Common myeloid progenitor, CD34-positive (primary cell): ENCODE results near the gene SPTBN1.

ENCODE experiments used
- CTCF ChIA-PET: fragments of 350-600 bp; sonication (Branson Sonifier 250); formaldehyde crosslinking; loops from one replicate; lab custom pipeline; 2021; ENCODE audit warnings: antibody characterized with exemption; lab: Charles Lee
- POLR2A ChIA-PET: fragments of 350-600 bp; sonication (Branson Sonifier 250); formaldehyde crosslinking; loops from one replicate; lab custom pipeline; 2021; ENCODE audit warnings: antibody characterized with exemption; lab: Charles Lee
- DNase-seq, 3 donors: peaks; one replicate each; pipeline versions ENCODE4 v3.0.0 to v3.0.0-alpha.2; 2013
- H3K27ac ChIP-seq, 2 experiments: 1 replicate in 1 of 2; 2 replicates in 1 of 2; pipeline ENCODE4 v1.7.0; 2013; ENCODE audit warnings: inconsistent platforms in 2 of 2, low read length in 2 of 2, mild to moderate bottlenecking in 2 of 2, low read depth in 1 of 2, moderate library complexity in 1 of 2; ENCODE audit not compliant: severe bottlenecking in 2 of 2, insufficient read depth in 1 of 2, poor library complexity in 1 of 2
- H3K27me3 ChIP-seq, 5 experiments: replicated peaks in 2 of 5; 1 replicate in 3 of 5; 2 replicates in 2 of 5; pipeline versions ENCODE4 v1.6.1 to v1.7.0; 2013; ENCODE audit warnings: low read length in 4 of 5, mild to moderate bottlenecking in 2 of 5, moderate library complexity in 2 of 5, inconsistent platforms in 1 of 5; ENCODE audit not compliant: insufficient read depth in 5 of 5, control insufficient read depth in 4 of 5
- H3K36me3 ChIP-seq, 4 experiments: 1 replicate in 2 of 4; 2 replicates in 2 of 4; pipeline versions ENCODE4 v1.6.1 to v1.7.0; 2013; ENCODE audit warnings: low read length in 3 of 4, control low read depth in 1 of 4, mild to moderate bottlenecking in 1 of 4; ENCODE audit not compliant: control insufficient read depth in 4 of 4, insufficient read depth in 4 of 4
- H3K4me1 ChIP-seq, 4 experiments: 1 replicate in 3 of 4; 2 replicates in 1 of 4; pipeline versions ENCODE4 v1.6.1 to v1.7.1; 2013; ENCODE audit warnings: low read length in 3 of 4, mild to moderate bottlenecking in 3 of 4, control low read depth in 1 of 4, inconsistent platforms in 1 of 4, moderate library complexity in 1 of 4; ENCODE audit not compliant: control insufficient read depth in 4 of 4, insufficient read depth in 4 of 4; ENCODE audit errors: control extremely low read depth in 1 of 4
- H3K4me3 ChIP-seq, 7 experiments: 1 replicate in 4 of 7; 2 replicates in 3 of 7; pipeline versions ENCODE4 v1.5.1 to v1.7.0; 2013; ENCODE audit warnings: mild to moderate bottlenecking in 7 of 7, low read length in 6 of 7, moderate library complexity in 6 of 7, inconsistent platforms in 2 of 7, low read depth in 2 of 7, control low read depth in 1 of 7; ENCODE audit not compliant: insufficient read depth in 4 of 7, control insufficient read depth in 1 of 7; ENCODE audit errors: extremely low read depth in 1 of 7
- H3K9me3 ChIP-seq, 5 experiments: 1 replicate in 4 of 5; 2 replicates in 1 of 5; pipeline versions ENCODE4 v1.6.1 to v1.7.1; 2013; ENCODE audit warnings: low read length in 4 of 5, mild to moderate bottlenecking in 2 of 5, inconsistent platforms in 1 of 5, low read depth in 1 of 5, moderate library complexity in 1 of 5; ENCODE audit not compliant: control insufficient read depth in 4 of 5, insufficient read depth in 2 of 5; ENCODE audit errors: control extremely low read depth in 1 of 5
- WGBS: methylation state at CpG from one replicate; pipeline ENCODE4 v1.1.5; 2013; ENCODE audit not compliant: insufficient coverage; 5-methylcytosine and 5-hydroxymethylcytosine counted together

Gene SPTBN1

GRCh38 chr2:54586062-54586461 lies 129.9 kb downstream of the SPTBN1 start:
- no peaks in the 10 kb centered on the region for H3K27me3 ChIP-seq
- ChIA-PET POLR2A (no interaction called here), CTCF (interaction anchor here (0.9 to 2.8 kb wide), 9 partner anchors 9 to 47 kb away, joined by 3 to 17 read pairs (median 4); no protein-coding TSS in a partner anchor)
- H3K9me3 ChIP-seq: no peaks in the 10 kb centered on the region
- peaks cover 0 to 2% (median 0%) of the 10 kb centered on the region in 4 experiments for H3K36me3 ChIP-seq
- H3K27ac ChIP-seq: peak overlapping the region in 1 of 2 experiments; percentile 37
- peak overlapping the region in 2 of 7 experiments; percentile 27 to 55 for H3K4me3 ChIP-seq
- no CpG with 5 or more reads among the region's 7 CpGs for WGBS
- DNase-seq: peak in 1 of 3 donors; percentile 55
- peaks cover 79 to 96% (median 90%) of the 10 kb centered on the region in 4 experiments for H3K4me1 ChIP-seq

GRCh38 chr2:54586494-54586893 lies 130.4 kb downstream of the SPTBN1 start:
- Histone ChIP-seq H3K4me1 (peaks cover 80 to 96% (median 90%) of the 10 kb centered on the region in 4 experiments), H3K27me3 (no peaks in the 10 kb centered on the region), H3K36me3 (peaks cover 0 to 2% (median 0%) of the 10 kb centered on the region in 4 experiments), H3K4me3 (no peak overlapping the region), H3K9me3 (no peaks in the 10 kb centered on the region), H3K27ac (peak overlapping the region in 1 of 2 experiments; percentile 4)
- no peak for DNase-seq
- ChIA-PET CTCF (interaction anchor here (0.9 to 2.8 kb wide), 8 partner anchors 9 to 47 kb away, joined by 3 to 17 read pairs (median 4); no protein-coding TSS in a partner anchor), POLR2A (no interaction called here)
- 91% methylated on average over 4 of the region's 4 CpGs for WGBS

- Histone ChIP-seq H3K4me3 (no peak overlapping the region), H3K27ac (peak overlapping the region; percentile 87 to 95), H3K36me3 (peaks cover 0 to 2% (median 0%) of the 10 kb centered on the region in 4 experiments), H3K9me3 (no peaks in the 10 kb centered on the region), H3K27me3 (no peaks in the 10 kb centered on the region), H3K4me1 (peaks cover 73 to 96% (median 86%) of the 10 kb centered on the region in 4 experiments)
- no peak for DNase-seq
- ChIA-PET POLR2A (no interaction called here), CTCF (interaction anchor here (0.9 to 2.8 kb wide), 5 partner anchors 11 to 46 kb away, joined by 3 to 17 read pairs (median 3); no protein-coding TSS in a partner anchor)
- WGBS: 95% methylated on average over 4 of the region's 8 CpGs
Observed at GRCh38 chr2:54587171-54588016, 131.3 kb downstream of the SPTBN1 start.

GRCh38 chr2:54588244-54588899 lies 132.2 kb downstream of the SPTBN1 start:
- DNase-seq: no peak
- Histone ChIP-seq H3K4me3 (peak overlapping the region in 2 of 7 experiments; percentile 20 to 25), H3K27ac (peak overlapping the region; percentile 87 to 95), H3K4me1 (peaks cover 67 to 96% (median 84%) of the 10 kb centered on the region in 4 experiments), H3K27me3 (no peaks in the 10 kb centered on the region), H3K9me3 (no peaks in the 10 kb centered on the region), H3K36me3 (peaks cover 0 to 3% (median 1%) of the 10 kb centered on the region in 4 experiments)
- CTCF ChIA-PET: interaction anchor here (1.3 to 4.4 kb wide), 5 partner anchors 15 to 64 kb away, joined by 3 to 16 read pairs (median 6); no protein-coding TSS in a partner anchor
- WGBS: 14% methylated on average over 1 of the region's 1 CpG
- POLR2A ChIA-PET: interaction anchor here (1.6 to 2.3 kb wide), 2 partner anchors 17 to 29 kb away, joined by 13 to 21 read pairs; no protein-coding TSS in a partner anchor

GRCh38 chr2:54589038-54589339 lies 132.9 kb downstream of the SPTBN1 start:
- H3K36me3 ChIP-seq: peaks cover 0 to 3% (median 2%) of the 10 kb centered on the region in 4 experiments
- 8% methylated on average over 2 of the region's 4 CpGs for WGBS
- ChIA-PET POLR2A (interaction anchor here (1.3 to 2.7 kb wide), 5 partner anchors 13 to 30 kb away, joined by 5 to 21 read pairs (median 7); no protein-coding TSS in a partner anchor), CTCF (interaction anchor here (1.0 to 5.2 kb wide), 8 partner anchors 9 to 65 kb away, joined by 3 to 29 read pairs (median 5); no protein-coding TSS in a partner anchor)
- no peak for DNase-seq
- H3K27ac ChIP-seq: peak overlapping the region; percentile 87 to 95
- peak overlapping the region in 5 of 7 experiments; percentile 32 to 67 (median 50) for H3K4me3 ChIP-seq
- peaks cover 68 to 96% (median 83%) of the 10 kb centered on the region in 4 experiments for H3K4me1 ChIP-seq
- H3K27me3 ChIP-seq: no peaks in the 10 kb centered on the region
- H3K9me3 ChIP-seq: no peaks in the 10 kb centered on the region

- 4% methylated on average over 5 of the region's 7 CpGs for WGBS
- H3K4me3 ChIP-seq: peak overlapping the region in 6 of 7 experiments; percentile 4 to 67 (median 49)
- peak overlapping the region; percentile 87 to 95 for H3K27ac ChIP-seq
- POLR2A ChIA-PET: interaction anchor here (1.3 to 2.7 kb wide), 5 partner anchors 12 to 30 kb away, joined by 5 to 21 read pairs (median 7); no protein-coding TSS in a partner anchor
- peaks cover 71 to 96% (median 83%) of the 10 kb centered on the region in 4 experiments for H3K4me1 ChIP-seq
- peaks cover 0 to 3% (median 2%) of the 10 kb centered on the region in 4 experiments for H3K36me3 ChIP-seq
- peak; percentile 97 to 99 (median 98) for DNase-seq
- no peaks in the 10 kb centered on the region for H3K27me3 ChIP-seq
- H3K9me3 ChIP-seq: no peaks in the 10 kb centered on the region
- CTCF ChIA-PET: interaction anchor here (0.6 to 5.2 kb wide), 11 partner anchors 9 to 65 kb away, joined by 3 to 29 read pairs (median 4); no protein-coding TSS in a partner anchor
Observed at GRCh38 chr2:54589340-54590215, 133.5 kb downstream of the SPTBN1 start.
